WTC11 (cell line): ENCODE measurements around the gene SMURF1. TPM values are rescaled to one million over a fixed set of nuclear protein-coding genes. Genes with fewer than 3 reads are reported as not detected.
"Not testable (repeated sequence)": the region's sequence is repeated elsewhere in the genome, so short reads cannot be mapped to it uniquely, and the experiment has no call there.

Source experiments
- ATAC-seq: fragments of 200-7000 bp; cut with Tn5 transposase; 2 replicates; pipeline ENCODE4 v1.10.0; 2021; ENCODE audit warnings: mild to moderate bottlenecking, moderate library complexity
- CTCF ChIA-PET: fragments of 300-600 bp; sonication (Branson Sonifier 250); formaldehyde crosslinking; loops from one replicate; lab custom pipeline; 2021; ENCODE audit warnings: antibody characterized with exemption; lab: Charles Lee
- POLR2A ChIA-PET: fragments of 350-600 bp; sonication (Branson Sonifier 250); formaldehyde crosslinking; loops from one replicate; lab custom pipeline; 2021; ENCODE audit warnings: antibody characterized with exemption; lab: Charles Lee
- DNase-seq: peaks from one replicate; pipeline ENCODE4 v3.0.0; 2021; ENCODE audit warnings: low spot score
- H3K27ac Mint-ChIP-seq: 2 replicates; pipeline ENCODE4 v1.8.0; 2021; ENCODE audit warnings: mixed read lengths
- H3K27me3 Mint-ChIP-seq: 2 replicates; pipeline ENCODE4 v1.8.0; 2021; ENCODE audit warnings: low read depth, mild to moderate bottlenecking, moderate library complexity, mixed read lengths
- H3K36me3 Mint-ChIP-seq: 2 replicates; pipeline ENCODE4 v1.8.0; 2021; ENCODE audit warnings: mixed read lengths
- H3K4me1 Mint-ChIP-seq: 2 replicates; pipeline ENCODE4 v1.8.0; 2022; ENCODE audit warnings: mixed read lengths
- H3K4me3 Mint-ChIP-seq: 2 replicates; pipeline ENCODE4 v1.8.0; 2021; ENCODE audit warnings: mild to moderate bottlenecking, moderate library complexity, mixed read lengths
- H3K9me3 Mint-ChIP-seq: 2 replicates; pipeline ENCODE4 v1.8.0; 2021; ENCODE audit warnings: mixed read lengths
- ATF1 ChIP-seq: sonication (generic); formaldehyde crosslinking; IDR thresholded peaks from 2 replicates; pipeline ENCODE4 v1.8.1; 2023; ENCODE audit warnings: mild to moderate bottlenecking, moderate library complexity, missing genetic modification reagents
- EMX1 ChIP-seq: fragments of 250-450 bp; sonication (Bioruptor Pico); IDR thresholded peaks from 2 replicates; pipeline ENCODE4 v1.8.0; 2021; ENCODE audit warnings: mild to moderate bottlenecking
- GABPB1 ChIP-seq: sonication (generic); formaldehyde crosslinking; IDR thresholded peaks from 2 replicates; pipeline ENCODE4 v1.8.1; 2023; ENCODE audit warnings: mild to moderate bottlenecking, missing genetic modification reagents
- MAX ChIP-seq: sonication (generic); formaldehyde crosslinking; IDR thresholded peaks from 2 replicates; pipeline ENCODE4 v1.8.0; 2022; ENCODE audit warnings: mild to moderate bottlenecking, missing genetic modification reagents
- NFYB ChIP-seq: sonication (generic); formaldehyde crosslinking; conservative IDR thresholded peaks from 2 replicates; pipeline ENCODE4 v1.8.0; 2022; ENCODE audit warnings: low read depth, missing genetic modification reagents
- SP1 ChIP-seq: sonication (generic); formaldehyde crosslinking; conservative IDR thresholded peaks from 2 replicates; pipeline ENCODE4 v1.8.1; 2022; ENCODE audit warnings: missing genetic modification reagents
- ZNF219 ChIP-seq: sonication (generic); formaldehyde crosslinking; IDR thresholded peaks from 2 replicates; pipeline ENCODE4 v1.8.0; 2023; ENCODE audit warnings: missing genetic modification reagents, mild to moderate bottlenecking, borderline replicate concordance
- total RNA-seq: library from RNA; stranded (reverse); gene quantifications from 3 replicates; pipeline ENCODE4 v1.2.3, GENCODE V29; 2021
- TF ChIP-seq, protein P1 (sequence below): sonication (generic); formaldehyde crosslinking; conservative IDR thresholded peaks from 2 replicates; pipeline ENCODE4 v1.8.1; 2023; ENCODE audit warnings: mild to moderate bottlenecking, low read depth, missing genetic modification reagents, moderate library complexity
- TF ChIP-seq, protein P2 (sequence below): sonication (generic); formaldehyde crosslinking; IDR thresholded peaks from 2 replicates; pipeline ENCODE4 v1.8.1; 2023; ENCODE audit warnings: mild to moderate bottlenecking, moderate library complexity, missing genetic modification reagents
- TF ChIP-seq, protein P3 (sequence below): sonication (generic); formaldehyde crosslinking; IDR thresholded peaks from 2 replicates; pipeline ENCODE4 v1.8.1; 2023; ENCODE audit warnings: mild to moderate bottlenecking, missing genetic modification reagents

Gene SMURF1
- total RNA-seq, 1 experiment from 2014 or later, result 23.2 TPM

DNA sequence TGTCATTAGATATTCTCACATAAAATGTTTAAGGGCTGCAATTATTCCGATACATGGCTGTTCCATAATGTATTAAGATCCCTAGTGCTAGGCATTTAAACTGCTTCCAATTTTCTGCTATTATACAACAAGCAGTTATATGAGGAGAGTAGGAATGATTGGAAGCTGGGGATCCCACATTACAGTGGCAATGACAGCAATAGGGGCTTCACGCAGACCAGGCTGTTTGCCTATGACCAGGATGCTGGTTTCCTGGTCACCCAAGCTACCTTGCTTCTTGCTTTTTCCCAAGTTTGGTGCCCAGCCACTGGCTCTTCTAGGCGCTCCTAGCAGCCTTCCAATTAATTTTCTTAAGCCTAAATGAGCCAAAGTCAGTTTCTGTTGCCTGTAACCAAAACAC lies 39.3 kb downstream of the SMURF1 start:
- no peak for TF ChIP-seq NFYB (CRISPR knock-in tag)
- TF ChIP-seq, protein P1, sequence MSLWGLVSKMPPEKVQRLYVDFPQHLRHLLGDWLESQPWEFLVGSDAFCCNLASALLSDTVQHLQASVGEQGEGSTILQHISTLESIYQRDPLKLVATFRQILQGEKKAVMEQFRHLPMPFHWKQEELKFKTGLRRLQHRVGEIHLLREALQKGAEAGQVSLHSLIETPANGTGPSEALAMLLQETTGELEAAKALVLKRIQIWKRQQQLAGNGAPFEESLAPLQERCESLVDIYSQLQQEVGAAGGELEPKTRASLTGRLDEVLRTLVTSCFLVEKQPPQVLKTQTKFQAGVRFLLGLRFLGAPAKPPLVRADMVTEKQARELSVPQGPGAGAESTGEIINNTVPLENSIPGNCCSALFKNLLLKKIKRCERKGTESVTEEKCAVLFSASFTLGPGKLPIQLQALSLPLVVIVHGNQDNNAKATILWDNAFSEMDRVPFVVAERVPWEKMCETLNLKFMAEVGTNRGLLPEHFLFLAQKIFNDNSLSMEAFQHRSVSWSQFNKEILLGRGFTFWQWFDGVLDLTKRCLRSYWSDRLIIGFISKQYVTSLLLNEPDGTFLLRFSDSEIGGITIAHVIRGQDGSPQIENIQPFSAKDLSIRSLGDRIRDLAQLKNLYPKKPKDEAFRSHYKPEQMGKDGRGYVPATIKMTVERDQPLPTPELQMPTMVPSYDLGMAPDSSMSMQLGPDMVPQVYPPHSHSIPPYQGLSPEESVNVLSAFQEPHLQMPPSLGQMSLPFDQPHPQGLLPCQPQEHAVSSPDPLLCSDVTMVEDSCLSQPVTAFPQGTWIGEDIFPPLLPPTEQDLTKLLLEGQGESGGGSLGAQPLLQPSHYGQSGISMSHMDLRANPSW, result no peak
- H3K4me3 Mint-ChIP-seq, result no peak overlapping the region
- POLR2A ChIA-PET, result no interaction called here
- peaks cover 34% of the 10 kb centered on the region for H3K4me1 Mint-ChIP-seq
- CTCF ChIA-PET, result no interaction called here
- no peak overlapping the region for H3K27ac Mint-ChIP-seq
- H3K9me3 Mint-ChIP-seq, result no peaks in the 10 kb centered on the region
- no peaks in the 10 kb centered on the region for H3K27me3 Mint-ChIP-seq
- no peak for ATAC-seq
- H3K36me3 Mint-ChIP-seq, result peaks cover 2% of the 10 kb centered on the region; the same call in 1 of the 2 replicates
- no peak for DNase-seq

GRCh38 chr7:99103836-99104235 lies 40.1 kb downstream of the SMURF1 start:
- H3K36me3 Mint-ChIP-seq, ATAC-seq, DNase-seq, H3K27me3 Mint-ChIP-seq, H3K27ac Mint-ChIP-seq, H3K9me3 Mint-ChIP-seq, H3K4me3 Mint-ChIP-seq, CTCF ChIA-PET: not testable (repeated sequence)
- peaks cover 35% of the 10 kb centered on the region for H3K4me1 Mint-ChIP-seq
- POLR2A ChIA-PET, result interaction anchor here (0.6 kb wide), 1 partner anchor 10 kb away, joined by 5 read pairs; no protein-coding TSS in a partner anchor

GRCh38 chr7:99102809-99103690 lies 40.9 kb downstream of the SMURF1 start:
- no peak for DNase-seq

DNA sequence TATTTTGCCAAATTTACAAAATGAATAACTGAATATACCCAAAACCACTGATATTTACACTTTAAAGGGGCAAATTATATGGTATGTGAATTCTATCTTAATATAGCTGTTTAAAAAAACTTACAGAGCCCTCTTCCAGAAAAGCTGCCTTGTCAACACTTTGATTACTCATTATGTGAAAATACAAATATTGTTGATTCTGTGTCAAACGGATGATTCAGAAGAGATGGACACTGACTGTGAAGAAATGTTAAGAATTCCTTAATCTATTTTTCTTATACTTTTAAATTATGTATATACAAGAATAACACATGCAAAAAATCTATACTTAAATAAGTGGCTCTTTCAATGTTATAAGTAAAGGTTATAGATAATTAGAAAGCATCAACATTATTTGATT lies 41.5 kb downstream of the SMURF1 start:
- Mint-ChIP-seq H3K27ac (no peak overlapping the region), H3K4me3 (no peak overlapping the region), H3K9me3 (0 out of 2 replicates have a peak, but pooled peaks cover 4% of the 10 kb centered on the region), H3K4me1 (peaks cover 40% of the 10 kb centered on the region), H3K27me3 (no peaks in the 10 kb centered on the region), H3K36me3 (peaks cover 2% of the 10 kb centered on the region; the same call in 1 of the 2 replicates)
- TF ChIP-seq ZNF219 (CRISPR knock-in tag) (no peak), SP1 (CRISPR knock-in tag) (no peak)
- DNase-seq, result no peak
- CTCF ChIA-PET, result no interaction called here
- no peak for ATAC-seq
- POLR2A ChIA-PET, result no interaction called here

More at GRCh38 chr7:99102809-99103690, 40.9 kb downstream of the SMURF1 start:
- TF ChIP-seq, protein P2, sequence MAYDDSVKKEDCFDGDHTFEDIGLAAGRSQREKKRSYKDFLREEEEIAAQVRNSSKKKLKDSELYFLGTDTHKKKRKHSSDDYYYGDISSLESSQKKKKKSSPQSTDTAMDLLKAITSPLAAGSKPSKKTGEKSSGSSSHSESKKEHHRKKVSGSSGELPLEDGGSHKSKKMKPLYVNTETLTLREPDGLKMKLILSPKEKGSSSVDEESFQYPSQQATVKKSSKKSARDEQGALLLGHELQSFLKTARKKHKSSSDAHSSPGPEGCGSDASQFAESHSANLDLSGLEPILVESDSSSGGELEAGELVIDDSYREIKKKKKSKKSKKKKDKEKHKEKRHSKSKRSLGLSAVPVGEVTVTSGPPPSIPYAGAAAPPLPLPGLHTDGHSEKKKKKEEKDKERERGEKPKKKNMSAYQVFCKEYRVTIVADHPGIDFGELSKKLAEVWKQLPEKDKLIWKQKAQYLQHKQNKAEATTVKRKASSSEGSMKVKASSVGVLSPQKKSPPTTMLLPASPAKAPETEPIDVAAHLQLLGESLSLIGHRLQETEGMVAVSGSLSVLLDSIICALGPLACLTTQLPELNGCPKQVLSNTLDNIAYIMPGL (CRISPR knock-in tag), result no peak
- no peak for TF ChIP-seq EMX1 (CRISPR knock-in tag)
- no peak for TF ChIP-seq GABPB1 (CRISPR knock-in tag)
- TF ChIP-seq MAX (CRISPR knock-in tag), result no peak
- no peak for TF ChIP-seq ATF1 (CRISPR knock-in tag)
- no peak for TF ChIP-seq SP1 (CRISPR knock-in tag)
- TF ChIP-seq, protein P3, sequence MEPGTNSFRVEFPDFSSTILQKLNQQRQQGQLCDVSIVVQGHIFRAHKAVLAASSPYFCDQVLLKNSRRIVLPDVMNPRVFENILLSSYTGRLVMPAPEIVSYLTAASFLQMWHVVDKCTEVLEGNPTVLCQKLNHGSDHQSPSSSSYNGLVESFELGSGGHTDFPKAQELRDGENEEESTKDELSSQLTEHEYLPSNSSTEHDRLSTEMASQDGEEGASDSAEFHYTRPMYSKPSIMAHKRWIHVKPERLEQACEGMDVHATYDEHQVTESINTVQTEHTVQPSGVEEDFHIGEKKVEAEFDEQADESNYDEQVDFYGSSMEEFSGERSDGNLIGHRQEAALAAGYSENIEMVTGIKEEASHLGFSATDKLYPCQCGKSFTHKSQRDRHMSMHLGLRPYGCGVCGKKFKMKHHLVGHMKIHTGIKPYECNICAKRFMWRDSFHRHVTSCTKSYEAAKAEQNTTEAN (CRISPR knock-in tag), result no peak
- TF ChIP-seq, all 79 proteins: peak for 0
- 0 out of 2 replicates have a peak, but pooled peaks cover 4% of the 10 kb centered on the region for H3K9me3 Mint-ChIP-seq
- no peak overlapping the region for H3K4me3 Mint-ChIP-seq
- H3K4me1 Mint-ChIP-seq, result peaks cover 43% of the 10 kb centered on the region
- ATAC-seq, result no peak
- H3K36me3 Mint-ChIP-seq, result peaks cover 2% of the 10 kb centered on the region; the same call in 1 of the 2 replicates
- 0 out of 2 replicates have a peak overlapping the region, but pooled peaks have one; percentile 28 for H3K27ac Mint-ChIP-seq
- POLR2A ChIA-PET, result no interaction called here
- CTCF ChIA-PET, result no interaction called here
- H3K27me3 Mint-ChIP-seq, result no peaks in the 10 kb centered on the region

DNA sequence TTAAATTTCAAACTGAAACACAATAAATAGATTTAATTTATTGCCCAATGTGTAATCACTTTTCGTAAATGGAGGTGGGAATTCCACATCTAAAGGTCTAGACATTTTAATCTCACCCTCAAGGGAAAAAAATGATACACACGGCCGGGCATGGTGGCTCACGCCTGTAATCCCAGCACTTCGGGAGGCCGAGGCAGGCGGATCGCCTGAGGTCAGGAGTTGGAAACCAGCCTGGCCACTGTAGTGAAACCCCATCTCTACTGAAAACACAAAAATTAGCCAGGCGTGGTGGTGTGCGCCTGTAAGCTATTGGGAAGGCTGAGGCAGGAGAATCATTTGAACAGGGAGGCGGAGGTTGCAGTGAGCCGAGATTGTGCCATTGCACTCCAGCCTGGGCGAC lies 42.4 kb downstream of the SMURF1 start:
- H3K9me3 Mint-ChIP-seq, ATAC-seq, DNase-seq, H3K4me3 Mint-ChIP-seq, H3K27ac Mint-ChIP-seq, H3K36me3 Mint-ChIP-seq, POLR2A ChIA-PET, CTCF ChIA-PET, H3K27me3 Mint-ChIP-seq: not testable (repeated sequence)
- H3K4me1 Mint-ChIP-seq, result peaks cover 41% of the 10 kb centered on the region
